NCI-H1436 (cell line): Measurements from ENCODE around the gene FXYD3.
"Not testable (repeated sequence)": the region's sequence is repeated elsewhere in the genome, so short reads cannot be mapped to it uniquely, and the experiment has no call there.

Experiments used
- DNase-seq: peaks from one replicate; lab custom pipeline; 2025; lab: John Stamatoyannopoulos, UW

Gene FXYD3

GRCh38 chr19:35142606-35143230 is 27.1 kb downstream of the FXYD3 start:
- no peak for DNase-seq

GRCh38 chr19:35143231-35143715 is 27.6 kb downstream of the FXYD3 start, which contains the start of gene FXYD7:
Gene FXYD7 (plus strand): TSS chr19:35143255. CDS start chr19:35143334, 79 bp downstream.
- DNase-seq, result no peak

- no peak for DNase-seq
Measured at GRCh38 chr19:35143818-35144217, 28.2 kb downstream of the FXYD3 start.

GRCh38 chr19:35144259-35144599 is 28.6 kb downstream of the FXYD3 start:
- DNase-seq, result no peak

GRCh38 chr19:35144600-35145436 is 29.2 kb downstream of the FXYD3 start:
- no peak for DNase-seq

- no peak for DNase-seq
Measured at GRCh38 chr19:35146746-35147459, 31.3 kb downstream of the FXYD3 start.

- DNase-seq, result no peak
Measured at GRCh38 chr19:35149463-35149862, 33.8 kb downstream of the FXYD3 start.

GRCh38 chr19:35150445-35150844 is 34.8 kb downstream of the FXYD3 start:
- no peak for DNase-seq

GRCh38 chr19:35151273-35152065 is 35.8 kb downstream of the FXYD3 start:
- no peak for DNase-seq

- DNase-seq, result not testable (repeated sequence)
Measured at GRCh38 chr19:35153129-35153522, 37.5 kb downstream of the FXYD3 start.

GRCh38 chr19:35153701-35154524 is 38.3 kb downstream of the FXYD3 start:
- no peak for DNase-seq

- no peak for DNase-seq
Measured at GRCh38 chr19:35154525-35155406, 39.1 kb downstream of the FXYD3 start, which contains the start of gene FXYD5. Gene FXYD5 (plus strand): TSS chr19:35154735. CDS start chr19:35155551, 816 bp downstream.

- no peak for DNase-seq
Measured at GRCh38 chr19:35155441-35155840, 39.8 kb downstream of the FXYD3 start.

GRCh38 chr19:35155981-35156672 is 40.5 kb downstream of the FXYD3 start:
- no peak for DNase-seq

GRCh38 chr19:35156673-35157014 is 41.0 kb downstream of the FXYD3 start:
- no peak for DNase-seq

- no peak for DNase-seq
Measured at GRCh38 chr19:35157431-35157830, 41.8 kb downstream of the FXYD3 start.

GRCh38 chr19:35159606-35160005 is 44.0 kb downstream of the FXYD3 start:
- DNase-seq, result no peak

- no peak for DNase-seq
Measured at GRCh38 chr19:35160629-35161433, 45.2 kb downstream of the FXYD3 start.

GRCh38 chr19:35161434-35161743 is 45.8 kb downstream of the FXYD3 start:
- no peak for DNase-seq
